ENCODE results near the gene LRMDA.

DNA sequence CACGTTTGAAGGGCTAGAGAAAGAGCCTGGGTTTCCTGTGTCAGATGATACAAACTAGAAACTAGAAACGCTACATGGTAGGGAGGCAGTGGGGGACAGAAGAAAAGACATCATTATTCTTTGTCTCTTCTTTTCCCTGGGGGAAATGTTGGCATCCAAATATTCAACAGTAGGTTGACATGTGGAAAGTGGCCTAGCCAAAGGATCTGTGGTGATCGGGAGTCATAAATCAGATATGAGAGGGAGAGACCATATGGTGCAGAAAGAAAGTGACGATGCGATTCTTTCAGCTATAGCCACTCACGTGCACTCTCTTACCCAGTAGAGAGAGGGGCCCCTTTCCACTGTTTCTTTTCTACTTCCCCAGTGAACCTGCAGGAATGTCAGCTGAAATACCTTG is 964.7 kb downstream of the LRMDA start:
- no peak for TF ChIP-seq FOXK2 (IDR thresholded peaks at IDR 0.05)
- TF ChIP-seq RAD21 (CRISPR knock-in tag; IDR thresholded peaks at IDR 0.05), result no peak
- no peak for TF ChIP-seq ZKSCAN5 (CRISPR knock-in tag; IDR thresholded peaks at IDR 0.05)
- no peak for TF ChIP-seq EP300 (IDR thresholded peaks at IDR 0.05; ENCODE audit: low read depth in 2 of 2, low read length in 2 of 2)
- TF ChIP-seq EP300 (CRISPR knock-in tag; IDR thresholded peaks at IDR 0.05; ENCODE audit: borderline replicate concordance), result no peak
- no peak for TF ChIP-seq MAX (IDR thresholded peaks at IDR 0.05)
- TF ChIP-seq ZNF709 (CRISPR knock-in tag; IDR thresholded peaks at IDR 0.05), result no peak
- TF ChIP-seq TOE1 (CRISPR knock-in tag; IDR thresholded peaks at IDR 0.05), result no peak
- TF ChIP-seq ZNF768 (CRISPR knock-in tag; IDR thresholded peaks at IDR 0.05), result no peak
- no peak for TF ChIP-seq KAT2B (IDR thresholded peaks at IDR 0.05; ENCODE audit: borderline replicate concordance, low read depth, low read length)
- TF ChIP-seq ZNF691 (CRISPR knock-in tag; IDR thresholded peaks at IDR 0.05; ENCODE audit: borderline replicate concordance, low read depth), result no peak

All from HepG2 (cell line).